MCF 10A (cell line): Measurements from ENCODE around the gene IPO4. TPM values are rescaled to one million over a fixed set of nuclear protein-coding genes. Genes with fewer than 3 reads are reported as not detected.

Source experiments
- BruUV-seq: library from RNA; stranded (reverse); fragments of 400-500 nt; replicated peaks from 2 replicates; lab custom pipeline; 2021; lab: Mats Ljungman, UMichigan
- CTCF ChIA-PET: fragments of 300-600 bp; sonication (Branson Sonifier 250); formaldehyde crosslinking; extraction: SDS; loops from one replicate; lab custom pipeline; 2021; ENCODE audit warnings: antibody characterized with exemption, inconsistent platforms; lab: Yijun Ruan, JAX
- POLR2A ChIA-PET: fragments of 300-600, 350-650 bp; sonication (Branson Sonifier 250); formaldehyde crosslinking; extraction: SDS; loops from one replicate; lab custom pipeline; 2020; ENCODE audit warnings: antibody characterized with exemption, inconsistent platforms; lab: Yijun Ruan, JAX
- DNase-seq: peaks from one replicate; pipeline ENCODE4 v3.0.0-alpha.2; 2018; ENCODE audit not compliant: unreplicated experiment
- H3K27ac Mint-ChIP-seq: one replicate; pipeline ENCODE4 v1.8.0; 2022; ENCODE audit warnings: mild to moderate bottlenecking, low read depth, mixed read lengths; ENCODE audit not compliant: unreplicated experiment
- H3K27me3 Mint-ChIP-seq: one replicate; pipeline ENCODE4 v1.8.0; 2022; ENCODE audit warnings: mixed read lengths; ENCODE audit not compliant: insufficient read depth, unreplicated experiment
- H3K36me3 Mint-ChIP-seq: one replicate; pipeline ENCODE4 v1.8.0; 2022; ENCODE audit warnings: mild to moderate bottlenecking, moderate library complexity, mixed read lengths; ENCODE audit not compliant: insufficient read depth, unreplicated experiment
- H3K4me1 Mint-ChIP-seq: one replicate; pipeline ENCODE4 v1.8.0; 2022; ENCODE audit warnings: mixed read lengths; ENCODE audit not compliant: insufficient read depth, unreplicated experiment
- H3K4me3 Mint-ChIP-seq: one replicate; pipeline ENCODE4 v1.8.0; 2022; ENCODE audit warnings: mild to moderate bottlenecking, moderate library complexity, mixed read lengths; ENCODE audit not compliant: unreplicated experiment
- H3K9me3 Mint-ChIP-seq: one replicate; pipeline ENCODE4 v1.8.0; 2022; ENCODE audit warnings: mixed read lengths; ENCODE audit not compliant: unreplicated experiment
- CTCF ChIP-seq: fragments of 200-600 bp; IDR thresholded peaks from one replicate; pipeline ENCODE4 v1.8.0; 2022; ENCODE audit warnings: antibody characterized with exemption, mild to moderate bottlenecking; ENCODE audit not compliant: unreplicated experiment
- intact Hi-C: fragments of 100-400 bp; cut with micrococcal nuclease; formaldehyde crosslinking; loops from 2 replicates; pipeline ENCODE4 v1.14.1; 2022
- total RNA-seq: library from RNA; stranded (reverse); gene quantifications from 2 replicates; pipeline ENCODE4 v1.2.3, GENCODE V29; 2022

Gene IPO4
- total RNA-seq, 1 experiment from 2014 or later, result 100 TPM

- ChIA-PET POLR2A (interaction anchor here (0.6 to 5.9 kb wide), 7 partner anchors 16 to 933 kb away, joined by 3 to 68 read pairs (median 13); partner anchors contain the start of genes IPO4, IRF9, PSME2 and RNF31), CTCF (interaction anchor here (1.1 kb wide), 1 partner anchor 26 kb away, joined by 4 read pairs; no protein-coding TSS in a partner anchor)
- BruUV-seq, result no TSS peak
- intact Hi-C loops, result no loop called here
- Mint-ChIP-seq H3K4me1 (peaks cover 18% of the 10 kb centered on the region), H3K4me3 (no peak overlapping the region), H3K27me3 (no peaks in the 10 kb centered on the region), H3K36me3 (peaks cover 72% of the 10 kb centered on the region), H3K9me3 (no peaks in the 10 kb centered on the region), H3K27ac (no peak overlapping the region)
- no peak for DNase-seq
- TF ChIP-seq CTCF, result no peak
These were observed 22.7 kb upstream of the IPO4 start for GRCh38 chr14:24211311-24211710.

- POLR2A ChIA-PET, result interaction anchor here (1.3 to 2.3 kb wide), 3 partner anchors 8 to 60 kb away, joined by 3 to 19 read pairs (median 9); partner anchors contain the start of genes MDP1 and TM9SF1
- no TSS peak for BruUV-seq
These were observed 19.0 kb upstream of the IPO4 start for GRCh38 chr14:24207625-24208024.

GRCh38 chr14:24207104-24207551 lies 18.5 kb upstream of the IPO4 start:
- Mint-ChIP-seq H3K9me3 (peaks cover 8% of the 10 kb centered on the region), H3K4me1 (no peaks in the 10 kb centered on the region), H3K27me3 (no peaks in the 10 kb centered on the region), H3K36me3 (peaks cover 85% of the 10 kb centered on the region), H3K4me3 (no peak overlapping the region), H3K27ac (no peak overlapping the region)
- TF ChIP-seq CTCF, result no peak
- POLR2A ChIA-PET, result interaction anchor here (1.3 to 2.3 kb wide), 3 partner anchors 8 to 59 kb away, joined by 3 to 19 read pairs (median 9); partner anchors contain the start of genes MDP1 and TM9SF1
- no peak for DNase-seq
- intact Hi-C loops, result no loop called here
- CTCF ChIA-PET, result interaction anchor here (0.5 to 2.0 kb wide), 5 partner anchors 11 to 367 kb away, joined by 3 to 5 read pairs (median 3); no protein-coding TSS in a partner anchor
- BruUV-seq, result no TSS peak

More at GRCh38 chr14:24207625-24208024, 19.0 kb upstream of the IPO4 start:
- peaks cover 86% of the 10 kb centered on the region for H3K36me3 Mint-ChIP-seq
- no peaks in the 10 kb centered on the region for H3K27me3 Mint-ChIP-seq
- peaks cover 6% of the 10 kb centered on the region for H3K9me3 Mint-ChIP-seq
- no peak overlapping the region for H3K27ac Mint-ChIP-seq
- CTCF ChIA-PET, result interaction anchor here (0.6 to 1.4 kb wide), 3 partner anchors 22 to 224 kb away, joined by 3 read pairs; no protein-coding TSS in a partner anchor
- intact Hi-C loops, result no loop called here
- no peaks in the 10 kb centered on the region for H3K4me1 Mint-ChIP-seq
- TF ChIP-seq CTCF, result no peak
- no peak overlapping the region for H3K4me3 Mint-ChIP-seq
- no peak for DNase-seq

- Mint-ChIP-seq H3K27me3 (no peaks in the 10 kb centered on the region), H3K4me3 (no peak overlapping the region), H3K9me3 (peaks cover 8% of the 10 kb centered on the region), H3K27ac (no peak overlapping the region), H3K4me1 (no peaks in the 10 kb centered on the region), H3K36me3 (peaks cover 87% of the 10 kb centered on the region)
- no peak for TF ChIP-seq CTCF
- POLR2A ChIA-PET, result interaction anchor here (0.7 to 2.3 kb wide), 3 partner anchors 9 to 84 kb away, joined by 3 to 19 read pairs (median 9); partner anchors contain the start of genes MDP1 and TM9SF1
- BruUV-seq, result no TSS peak
- intact Hi-C loops, result no loop called here
- no peak for DNase-seq
- CTCF ChIA-PET, result interaction anchor here (0.5 to 2.0 kb wide), 5 partner anchors 10 to 367 kb away, joined by 3 to 5 read pairs (median 3); partner anchors contain the start of gene CIDEB
These were observed 17.9 kb upstream of the IPO4 start for GRCh38 chr14:24206260-24207103.
